ENCODE results near the gene ALG12.

ALG12 gene

DNA sequence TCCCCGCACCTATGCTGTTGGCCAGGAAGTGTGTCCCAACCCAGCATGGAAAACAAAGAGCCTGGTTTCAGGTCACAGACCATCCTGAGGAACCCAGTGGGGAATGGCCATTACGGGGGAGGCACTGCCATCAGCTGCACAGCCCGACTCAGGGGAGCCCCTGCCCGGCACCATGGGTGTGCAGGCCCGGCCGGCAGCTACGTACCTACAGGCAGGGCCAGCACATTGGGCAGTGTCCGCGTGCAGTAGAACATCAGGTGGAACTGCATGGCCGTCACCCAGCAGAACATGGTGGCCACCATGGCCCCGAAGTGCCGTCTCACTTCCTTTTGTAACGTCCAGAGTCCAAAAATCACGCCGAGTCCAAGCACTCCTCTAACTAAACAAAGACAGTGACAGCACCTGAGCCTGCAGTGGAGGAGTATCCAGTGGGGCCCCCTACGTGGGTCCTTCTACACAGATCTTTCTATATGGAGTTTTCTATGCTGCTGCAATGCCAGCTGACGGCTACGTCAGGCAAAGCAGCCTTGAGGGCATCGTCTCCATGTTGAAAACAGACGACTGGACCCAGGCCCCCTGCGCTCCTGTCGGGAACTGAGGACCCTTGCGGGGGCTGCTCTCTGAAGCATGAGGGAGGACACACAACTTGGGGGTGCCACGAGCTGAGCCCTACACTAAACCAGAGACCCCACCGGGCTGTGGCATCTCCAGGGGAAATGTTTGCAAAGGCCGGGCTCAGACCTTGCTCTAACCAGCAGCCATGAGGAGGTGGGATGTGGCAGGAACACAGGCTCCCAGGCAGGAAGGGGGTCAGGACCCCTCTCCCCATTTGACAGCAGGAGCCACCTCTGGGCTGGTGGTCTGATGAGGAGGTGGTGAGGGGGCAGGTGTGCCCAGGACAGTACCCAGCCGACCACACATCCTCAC is 7.7 kb downstream of the ALG12 start:
- no peak for DNase-seq

DNA sequence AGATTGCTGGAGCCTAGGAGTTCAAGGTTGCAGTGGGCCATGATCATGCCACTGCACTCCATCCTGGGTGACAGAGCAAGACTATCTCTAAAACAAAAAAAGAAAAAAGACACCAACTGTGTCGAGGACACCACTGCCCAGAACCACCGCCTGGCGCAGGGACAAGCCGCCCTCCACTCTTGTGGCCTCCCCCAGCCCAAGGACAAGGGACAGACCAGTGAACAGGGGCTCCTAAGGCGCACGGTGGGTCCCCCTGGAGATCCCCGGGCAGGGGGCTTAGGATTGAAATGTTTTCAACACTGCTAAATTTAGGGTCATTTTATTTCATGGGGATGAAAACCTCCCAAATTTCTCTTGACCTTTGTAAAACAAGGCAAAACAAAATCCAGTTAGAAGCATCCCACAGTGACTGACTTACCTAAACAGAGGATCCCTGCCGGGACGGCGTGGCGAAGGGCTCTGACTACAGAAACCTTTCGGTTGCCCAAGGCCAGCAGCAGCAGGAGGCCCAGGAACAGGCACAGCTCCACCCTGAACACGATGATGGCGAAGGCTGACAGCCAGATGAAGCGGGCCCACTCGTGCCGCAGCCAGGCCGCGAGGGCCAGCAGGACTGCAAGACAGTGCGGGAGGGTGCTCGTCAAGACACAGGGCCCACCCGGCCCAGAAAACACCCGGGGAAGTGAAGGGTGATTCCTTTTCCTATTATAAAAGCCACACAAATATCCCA is 8.6 kb downstream of the ALG12 start:
- no peak for DNase-seq

DNA sequence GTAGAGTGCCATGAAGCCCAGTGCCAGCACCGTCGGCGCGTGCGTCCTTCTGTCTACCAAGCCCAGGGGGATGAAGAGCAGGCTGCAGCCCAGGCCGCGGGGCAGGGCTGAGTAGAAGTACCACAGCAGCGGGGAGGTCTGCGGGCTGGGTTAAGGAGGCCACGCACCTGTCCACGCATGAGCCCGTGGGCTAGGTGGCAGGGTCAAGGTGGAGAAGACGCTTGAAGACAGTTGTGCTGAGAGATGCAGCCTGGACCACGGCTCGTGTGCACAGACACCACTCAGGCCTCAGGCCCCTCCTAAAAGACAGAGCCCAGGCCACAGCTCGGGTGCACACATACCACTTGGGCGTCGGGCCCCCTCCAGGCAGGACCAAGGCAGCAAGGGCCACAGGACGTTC is 10.4 kb downstream of the ALG12 start:
- no peak for DNase-seq

DNA sequence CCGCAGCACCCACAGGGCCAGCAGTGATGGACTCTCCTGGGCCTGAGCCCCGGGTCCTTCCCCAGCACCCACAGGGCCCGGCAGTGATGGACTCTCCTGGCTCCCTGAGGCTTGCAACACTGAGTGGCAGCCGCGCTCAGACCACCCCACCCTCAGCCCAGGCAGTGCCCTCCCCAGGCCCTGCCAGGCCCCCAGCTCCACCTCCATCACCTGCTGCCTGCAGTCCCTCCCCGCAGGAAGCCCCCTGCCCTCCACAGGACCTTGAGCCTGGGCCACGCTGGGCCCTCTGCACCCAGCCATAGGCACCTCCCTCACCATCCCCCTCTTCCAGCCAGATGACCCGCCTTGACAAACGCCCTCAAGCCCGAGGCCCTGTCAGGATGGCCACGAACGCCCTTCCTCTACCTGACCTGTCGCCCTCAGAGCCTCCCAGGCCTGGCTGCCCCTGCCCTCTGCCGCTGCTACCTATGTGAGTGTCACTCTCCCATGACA is 11.4 kb downstream of the ALG12 start:
- DNase-seq = no peak

DNA sequence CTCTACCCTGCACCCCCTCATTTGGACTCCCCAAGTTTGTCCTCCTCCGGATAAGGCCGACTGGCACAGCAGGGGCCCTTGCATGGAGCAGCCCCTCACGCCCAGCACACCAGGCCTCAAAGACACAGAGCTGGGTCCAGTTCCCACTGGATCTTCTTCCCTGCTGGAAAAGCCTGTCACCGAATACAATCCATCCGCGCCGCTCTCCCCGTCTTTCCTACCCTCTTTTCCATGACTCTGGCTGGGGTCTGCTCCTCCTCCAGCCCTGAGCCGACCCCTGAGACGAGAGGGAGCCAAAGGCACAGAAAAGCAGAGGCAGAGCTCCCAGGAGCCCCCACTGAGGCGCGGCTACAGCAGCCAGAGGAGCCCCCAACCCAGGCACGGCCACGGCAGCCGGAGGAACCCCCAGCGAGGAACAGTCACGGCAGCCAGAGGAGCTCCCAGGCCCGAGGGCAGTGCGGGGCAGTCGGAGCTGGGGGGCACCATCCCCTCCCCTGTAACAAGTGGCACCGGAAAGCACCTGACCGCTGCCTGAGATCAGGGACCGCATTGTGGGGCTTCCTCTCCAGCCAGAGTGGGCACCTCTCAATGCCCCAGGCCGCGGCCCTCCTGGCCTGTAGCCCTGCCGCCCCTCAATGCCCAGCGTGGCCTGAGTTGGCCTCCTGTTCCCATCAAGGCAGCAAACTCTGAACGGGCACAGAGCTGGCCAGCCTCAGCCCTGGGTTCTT is 12.0 kb downstream of the ALG12 start:
- DNase-seq = no peak

DNA sequence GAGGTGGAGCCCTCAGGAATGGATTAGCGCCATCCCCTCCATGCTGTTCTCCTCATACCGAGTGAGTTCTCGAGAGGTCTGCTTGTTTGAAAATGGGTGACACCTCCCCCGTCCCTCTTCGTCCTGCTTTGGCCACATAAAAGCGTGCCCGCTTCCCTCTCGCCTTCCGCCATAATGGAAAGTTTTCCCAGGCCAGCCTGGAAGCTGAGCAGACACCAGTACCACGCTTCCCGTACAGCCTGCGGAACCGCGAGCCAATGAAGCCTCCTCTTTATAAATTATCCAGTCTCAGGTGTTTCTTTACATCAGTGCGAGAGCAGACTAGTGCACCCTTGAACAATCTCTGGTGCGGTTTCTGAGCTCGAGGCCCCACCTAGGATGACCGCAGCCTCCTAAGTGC is 12.8 kb downstream of the ALG12 start:
- no peak for DNase-seq

DNA sequence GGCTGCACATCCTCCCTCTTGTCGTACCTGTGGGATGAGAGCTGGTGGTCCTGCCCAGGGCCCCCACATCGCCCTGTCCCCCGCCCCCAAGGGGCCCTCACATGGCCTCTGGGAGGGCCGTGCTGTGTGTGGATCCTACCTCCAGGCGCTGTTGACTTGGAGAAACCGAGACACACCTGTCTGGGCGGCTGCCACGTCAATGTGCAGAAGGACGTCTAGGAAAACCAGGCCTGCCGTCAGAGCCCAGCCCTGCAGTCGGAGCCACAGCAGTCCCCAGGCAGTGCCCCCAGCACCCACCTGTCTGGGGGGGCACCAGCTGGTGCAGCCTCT is 14.2 kb downstream of the ALG12 start:
- DNase-seq = no peak

DNA sequence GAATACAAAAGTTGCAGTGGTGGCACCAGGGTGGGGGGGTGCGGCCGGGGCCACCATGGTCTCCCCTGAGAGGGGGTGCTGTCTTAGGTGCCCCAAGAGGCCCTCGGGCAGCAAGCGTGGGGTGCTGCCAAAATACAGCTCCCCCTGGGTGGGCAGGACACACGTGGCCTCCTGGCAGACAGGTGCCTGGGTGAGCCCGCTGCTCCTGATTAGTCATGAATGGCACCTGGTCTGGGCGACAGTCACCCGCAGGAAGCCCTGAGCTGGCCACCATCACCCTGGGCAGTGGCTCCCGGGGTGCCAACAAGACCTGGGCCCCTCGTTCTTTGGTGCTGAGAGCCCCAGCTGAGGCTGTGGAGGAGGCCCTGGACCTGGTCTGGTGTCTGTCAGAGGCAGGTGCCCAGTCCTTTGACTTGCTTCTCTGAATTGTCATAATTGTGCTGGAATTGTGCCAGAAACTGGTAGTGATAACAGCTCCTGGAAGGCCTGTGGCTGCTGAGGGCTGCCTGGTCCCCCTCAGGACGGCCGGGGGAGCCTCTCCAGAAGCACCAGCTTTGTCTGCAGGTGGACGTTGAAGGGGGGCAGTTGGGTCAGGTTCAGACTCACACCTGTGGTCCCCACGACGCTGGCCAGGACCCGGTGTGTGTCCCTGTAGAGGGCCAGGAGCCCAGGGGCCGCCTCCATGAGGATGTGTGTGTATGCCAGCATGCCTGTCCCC is 14.8 kb downstream of the ALG12 start:
- DNase-seq = no peak

DNA sequence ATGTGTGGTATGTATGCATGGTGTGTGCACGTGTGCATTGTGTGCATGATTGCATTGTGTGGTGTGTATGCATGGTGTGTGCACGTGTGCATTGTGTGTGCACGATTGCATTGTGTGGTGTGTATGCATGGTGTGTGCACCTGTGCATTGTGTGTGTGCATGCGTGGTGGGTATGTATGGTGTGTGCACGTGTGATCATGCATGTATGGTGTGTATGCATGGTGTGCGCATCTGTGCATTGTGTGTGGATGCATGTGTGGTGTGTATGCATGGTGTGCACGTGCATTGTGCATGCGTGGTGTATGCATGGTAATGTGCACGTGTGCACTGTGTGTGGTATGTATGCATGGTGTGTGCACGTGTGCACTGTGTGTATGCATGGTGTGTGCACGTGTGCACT is 16.8 kb downstream of the ALG12 start:
- DNase-seq = no peak

DNA sequence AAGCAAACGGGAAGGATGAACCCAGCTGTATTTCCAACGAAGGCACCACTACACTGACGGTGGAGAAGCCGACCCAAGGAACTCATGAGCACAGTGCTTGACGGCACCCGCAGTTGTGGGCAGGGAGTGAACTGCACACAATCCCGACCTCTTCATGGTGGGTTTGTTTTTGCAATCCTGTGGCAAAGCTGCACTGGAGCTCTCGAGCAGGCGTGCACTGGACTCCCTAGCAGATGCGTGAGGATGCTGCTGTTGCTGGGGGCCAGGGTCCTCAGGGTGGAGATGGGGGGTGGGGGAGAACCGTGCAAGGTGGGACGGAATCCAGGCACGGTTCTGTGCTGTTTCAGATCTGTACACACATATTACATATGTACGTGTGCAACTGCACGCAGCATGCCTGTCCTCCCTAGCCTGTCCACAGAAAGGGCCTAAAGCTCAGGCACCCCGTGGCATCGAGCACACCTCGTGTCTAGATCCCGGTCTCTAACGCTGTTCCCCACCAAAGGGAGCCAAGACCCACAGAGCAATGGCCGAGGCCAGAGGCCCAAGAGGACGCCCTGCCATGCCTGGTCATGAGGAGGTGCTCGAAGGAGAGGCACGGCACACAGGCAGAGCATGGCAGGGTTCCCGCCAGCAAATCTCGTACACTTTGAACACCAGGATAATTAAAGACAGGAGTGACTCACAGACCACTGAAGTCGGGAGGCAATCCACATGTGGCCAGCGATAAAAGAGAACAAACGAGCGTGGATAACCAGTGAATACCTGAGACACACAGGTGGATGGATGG is 17.6 kb downstream of the ALG12 start:
- DNase-seq = no peak

DNA sequence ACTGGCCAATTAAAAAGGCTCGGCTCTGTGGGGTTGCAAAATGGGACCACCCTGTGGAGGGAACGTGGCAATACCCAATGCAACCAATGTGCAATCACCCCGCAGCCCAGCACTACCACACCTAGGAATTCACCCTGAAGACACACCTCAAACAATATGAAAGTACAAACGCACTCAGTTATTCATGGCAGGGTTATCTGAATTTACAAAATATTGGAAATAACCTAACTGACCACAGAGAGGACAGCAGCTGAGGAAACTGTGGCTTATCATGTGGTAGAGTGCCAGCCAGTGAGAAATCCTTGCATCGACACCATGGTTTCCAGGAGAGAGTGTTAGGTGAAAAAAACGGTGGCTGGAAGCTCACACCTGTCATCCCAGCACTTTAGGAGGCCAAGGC is 18.7 kb downstream of the ALG12 start:
- no peak for DNase-seq

DNA sequence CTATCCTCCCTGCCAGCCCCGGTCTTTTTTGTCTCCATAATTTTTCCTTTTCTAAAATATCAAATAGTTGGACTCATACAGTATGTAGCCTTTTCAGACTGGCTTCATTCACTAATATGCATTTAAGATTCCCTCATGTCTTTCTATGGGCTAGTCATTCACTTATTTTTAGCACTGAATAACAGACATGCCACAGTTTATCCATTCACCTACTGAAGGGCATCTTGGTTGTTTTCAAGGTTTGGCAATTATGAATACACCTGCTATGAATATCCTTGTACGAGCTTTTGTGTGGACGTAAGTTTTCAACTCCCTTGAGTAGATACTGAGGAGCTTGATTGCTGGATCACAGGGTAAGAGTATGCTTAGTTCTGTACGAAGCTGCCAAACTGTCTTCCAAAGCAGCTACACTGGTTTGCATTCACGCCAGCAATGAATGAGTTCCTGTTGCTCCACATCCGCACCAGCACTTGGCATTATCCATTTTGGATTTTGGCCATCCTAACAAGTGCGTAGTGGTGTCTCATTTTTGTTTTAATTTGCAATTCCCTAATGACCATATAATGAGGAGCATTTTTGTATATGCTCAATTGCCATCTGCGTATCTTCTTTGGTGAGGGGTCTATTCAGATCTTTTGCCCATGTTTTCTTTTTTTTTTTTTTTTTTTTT is 21.1 kb downstream of the ALG12 start:
- DNase-seq = no peak

DNA sequence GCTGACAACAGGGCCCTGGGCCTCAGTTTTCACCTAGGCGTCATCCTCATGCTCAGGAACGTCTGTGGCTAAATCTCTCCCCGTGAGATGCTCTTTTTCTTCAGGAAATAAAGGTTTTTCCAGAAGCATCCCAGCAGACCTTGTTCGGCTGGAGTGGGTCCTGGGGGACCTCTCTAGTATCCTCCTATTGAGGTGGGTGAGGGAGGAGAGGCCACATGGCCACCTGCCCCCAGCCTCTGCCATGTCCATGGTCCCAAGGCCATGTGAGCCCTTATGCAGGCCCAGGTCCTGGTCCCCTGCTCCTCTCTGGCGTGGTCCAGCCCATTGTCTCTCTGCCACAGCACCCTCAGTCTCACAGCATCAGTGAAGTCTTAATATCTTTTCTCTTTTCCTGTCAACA is 22.0 kb downstream of the ALG12 start:
- no peak for DNase-seq

DNA sequence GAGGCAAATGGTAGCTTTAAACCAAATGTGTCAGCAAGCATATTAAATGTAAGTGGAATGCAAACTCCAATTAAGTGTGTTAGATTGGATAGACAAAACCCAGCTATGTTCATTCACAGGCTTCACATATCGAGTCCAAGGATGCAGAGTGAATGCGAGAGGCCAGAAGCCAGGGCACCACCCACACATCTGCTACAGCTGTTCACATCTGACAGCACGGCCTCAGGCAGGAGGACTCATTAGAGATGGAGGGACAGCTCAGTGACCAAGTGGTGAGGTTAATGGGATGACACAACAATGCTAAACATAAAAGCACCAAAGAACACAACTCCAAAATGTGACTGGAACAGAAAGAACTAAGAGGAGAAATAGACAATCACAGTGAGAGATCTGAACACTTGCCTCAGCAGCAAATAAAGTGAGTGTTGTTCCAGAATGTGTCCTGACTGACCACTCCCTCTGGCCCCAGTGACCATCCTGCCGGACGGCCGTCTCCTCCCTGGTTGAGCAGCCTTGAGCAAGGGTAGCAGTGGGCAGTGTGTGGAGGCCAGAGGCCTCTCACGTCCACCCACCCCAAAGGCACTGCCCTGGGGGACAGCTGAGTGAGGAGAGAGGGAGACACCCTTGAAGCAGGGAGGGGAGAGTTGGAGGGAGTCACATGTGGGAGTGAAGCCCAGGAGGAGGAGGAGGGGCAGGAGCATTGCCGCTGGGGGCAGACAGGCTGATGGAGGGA is 23.8 kb downstream of the ALG12 start:
- DNase-seq = no peak

DNA sequence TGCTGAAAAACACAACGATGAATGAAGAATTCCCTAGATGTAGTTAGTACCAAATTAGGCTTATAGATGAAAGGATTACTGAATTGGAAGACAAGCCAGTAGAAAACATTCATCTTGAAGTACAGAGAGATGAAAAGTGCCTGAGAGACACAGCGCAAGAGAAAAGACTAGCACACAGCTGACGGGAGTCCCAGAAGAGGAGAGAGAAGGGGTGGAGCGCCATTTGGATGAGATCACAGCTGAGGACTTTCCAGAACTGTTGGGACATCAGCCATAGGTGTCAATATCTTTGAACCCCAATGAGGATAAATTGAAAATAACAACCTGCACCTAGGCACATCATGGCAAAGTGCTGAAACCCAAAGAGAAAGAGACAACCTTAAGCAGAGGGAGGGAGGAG is 25.2 kb downstream of the ALG12 start:
- DNase-seq = no peak

DNA sequence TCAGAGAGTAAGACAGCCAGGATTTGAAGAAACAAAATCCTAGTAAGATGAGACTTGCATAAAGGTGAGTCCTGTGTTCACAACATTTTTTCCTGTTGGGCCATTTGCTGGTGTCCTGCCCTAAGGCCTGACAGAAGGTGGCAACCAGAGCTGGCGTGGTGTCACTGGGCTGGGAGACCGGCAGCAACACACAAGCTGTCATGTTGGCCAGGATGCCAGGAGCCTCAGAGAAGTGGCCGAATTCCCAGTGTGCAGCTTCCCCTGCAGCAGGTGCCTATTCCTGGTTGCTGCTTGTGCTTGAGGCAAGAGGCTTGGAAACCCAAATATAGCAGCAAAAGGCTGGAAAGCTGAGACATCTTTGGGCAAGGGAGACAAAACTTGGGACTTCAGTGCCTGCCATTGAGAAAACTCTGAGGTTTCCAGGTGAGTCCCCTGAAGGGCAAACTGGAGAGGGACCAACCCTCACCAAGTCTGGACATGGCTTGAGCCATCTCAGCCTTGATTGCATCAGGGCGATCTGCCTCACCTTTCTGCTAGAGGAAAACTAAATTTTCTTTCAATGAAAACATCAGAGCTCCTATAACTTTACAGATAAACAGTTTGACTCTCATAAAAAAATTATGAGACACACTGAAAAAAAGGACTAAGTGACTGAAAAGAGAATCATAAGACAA is 25.9 kb downstream of the ALG12 start:
- no peak for DNase-seq

DNA sequence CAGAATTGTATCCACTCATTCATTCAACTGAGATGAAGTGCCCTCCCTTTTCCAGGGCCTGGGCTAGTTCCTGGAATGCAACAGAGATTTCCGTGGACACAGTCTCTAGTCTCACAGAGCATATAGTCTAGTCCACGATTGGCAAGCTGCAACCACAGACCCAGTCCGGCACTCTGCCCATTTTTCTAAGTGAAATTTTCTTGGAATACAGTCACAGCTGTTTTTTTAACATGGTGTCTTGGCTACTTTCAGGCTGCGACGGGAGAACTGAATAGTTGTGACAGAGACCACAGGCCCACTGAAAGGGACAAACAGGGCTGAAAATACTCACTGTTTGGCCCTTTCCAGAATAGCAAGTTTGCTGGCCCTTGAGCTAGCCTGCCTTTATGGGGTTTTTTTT is 29.2 kb downstream of the ALG12 start:
- no peak for DNase-seq

DNA sequence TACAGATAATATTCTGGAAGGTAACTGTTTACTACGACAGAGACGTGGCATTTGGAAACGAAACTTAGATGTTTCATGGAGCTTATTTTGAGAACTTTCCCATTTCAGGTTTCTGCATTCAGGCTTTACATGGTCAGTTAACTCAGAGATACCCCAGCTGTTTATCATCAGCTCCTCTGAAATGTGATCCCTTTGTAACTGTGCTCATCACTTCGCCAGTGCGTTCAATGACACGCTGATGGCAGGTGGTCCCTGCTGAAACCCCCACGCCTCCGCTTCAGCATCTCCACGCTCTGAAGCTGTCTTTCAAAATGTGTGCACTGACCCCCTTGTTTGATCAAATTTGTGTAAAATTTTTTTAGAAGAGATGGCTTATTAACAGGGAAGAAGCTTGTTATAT is 30.5 kb downstream of the ALG12 start:
- DNase-seq = no peak

DNA sequence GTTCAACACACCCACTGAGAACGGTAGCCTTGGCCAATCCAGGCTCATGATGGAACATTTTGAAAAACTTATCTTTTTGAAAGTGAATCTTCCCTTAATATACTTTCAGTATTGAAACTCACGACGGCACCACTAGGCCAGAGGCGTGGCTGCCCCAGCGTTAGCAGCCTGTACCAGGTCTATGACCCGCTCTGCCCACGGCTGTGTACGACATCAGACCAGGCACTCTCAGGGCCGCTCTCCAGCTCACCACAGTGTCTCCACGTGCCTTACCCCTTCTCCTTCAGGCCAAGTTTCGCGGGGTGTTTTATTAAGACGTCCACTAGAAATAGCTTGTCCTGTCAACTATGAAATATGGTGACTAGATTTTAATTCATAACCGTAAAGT is 31.2 kb downstream of the ALG12 start:
- DNase-seq = no peak

DNA sequence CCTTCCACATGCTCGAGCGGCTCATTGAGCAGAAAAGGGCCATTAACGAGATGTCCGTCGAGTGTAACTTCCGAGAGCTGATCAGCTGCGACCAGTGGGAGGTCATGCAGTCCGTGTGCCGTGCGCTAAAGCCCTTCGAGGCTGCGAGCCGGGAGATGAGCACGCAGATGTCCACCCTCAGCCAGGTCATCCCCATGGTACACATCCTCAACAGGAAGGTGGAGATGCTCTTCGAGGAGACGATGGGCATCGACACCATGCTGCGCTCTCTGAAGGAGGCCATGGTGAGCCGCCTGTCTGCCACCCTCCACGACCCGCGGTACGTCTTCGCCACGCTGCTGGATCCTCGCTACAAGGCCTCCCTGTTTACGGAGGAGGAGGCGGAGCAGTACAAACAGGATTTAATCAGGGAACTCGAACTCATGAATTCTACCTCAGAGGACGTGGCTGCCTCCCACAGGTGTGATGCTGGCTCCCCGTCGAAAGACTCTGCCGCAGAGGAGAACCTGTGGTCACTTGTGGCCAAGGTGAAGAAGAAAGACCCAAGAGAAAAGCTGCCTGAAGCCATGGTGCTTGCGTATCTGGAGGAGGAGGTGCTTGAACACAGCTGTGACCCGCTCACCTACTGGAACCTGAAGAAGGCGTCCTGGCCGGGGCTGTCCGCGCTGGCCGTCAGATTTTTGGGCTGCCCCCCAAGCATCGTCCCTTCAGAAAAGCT is 31.7 kb downstream of the ALG12 start:
- no peak for DNase-seq

All from SW 1271 (cell line).